ENCODE data around the gene S100Z.

Gene S100Z

DNA sequence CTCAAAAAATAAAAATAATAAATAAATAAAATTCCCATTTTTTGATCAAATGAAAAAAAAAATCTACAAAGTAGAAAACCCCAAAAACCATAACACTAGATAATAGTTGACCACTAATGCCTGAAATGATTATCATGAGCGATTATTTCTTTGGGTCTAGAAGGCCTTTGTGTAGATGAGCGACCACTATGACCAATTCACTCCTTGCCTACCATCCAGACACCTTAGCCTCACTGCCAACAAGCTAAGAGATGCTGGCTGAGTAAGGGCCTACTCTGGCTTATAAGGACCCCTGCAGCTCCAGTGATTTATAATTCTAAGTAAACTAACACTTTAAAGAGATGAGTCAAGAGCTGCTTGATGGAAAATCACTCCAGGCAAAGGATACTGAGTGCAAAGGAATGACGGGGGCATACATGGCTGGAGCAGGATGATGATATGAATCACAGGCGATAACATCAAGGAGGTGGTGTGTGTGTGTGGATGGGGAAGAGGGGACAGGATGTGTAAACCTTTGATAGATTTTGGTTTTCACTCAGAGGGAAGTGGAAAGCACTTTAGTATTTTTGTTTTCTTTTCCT, 35.7 kb upstream of the S100Z start (continued):
- no peak for TF ChIP-seq ZNF426 (tag by site-specific recombination; IDR thresholded peaks at IDR 0.05)
- TF ChIP-seq, protein P1, sequence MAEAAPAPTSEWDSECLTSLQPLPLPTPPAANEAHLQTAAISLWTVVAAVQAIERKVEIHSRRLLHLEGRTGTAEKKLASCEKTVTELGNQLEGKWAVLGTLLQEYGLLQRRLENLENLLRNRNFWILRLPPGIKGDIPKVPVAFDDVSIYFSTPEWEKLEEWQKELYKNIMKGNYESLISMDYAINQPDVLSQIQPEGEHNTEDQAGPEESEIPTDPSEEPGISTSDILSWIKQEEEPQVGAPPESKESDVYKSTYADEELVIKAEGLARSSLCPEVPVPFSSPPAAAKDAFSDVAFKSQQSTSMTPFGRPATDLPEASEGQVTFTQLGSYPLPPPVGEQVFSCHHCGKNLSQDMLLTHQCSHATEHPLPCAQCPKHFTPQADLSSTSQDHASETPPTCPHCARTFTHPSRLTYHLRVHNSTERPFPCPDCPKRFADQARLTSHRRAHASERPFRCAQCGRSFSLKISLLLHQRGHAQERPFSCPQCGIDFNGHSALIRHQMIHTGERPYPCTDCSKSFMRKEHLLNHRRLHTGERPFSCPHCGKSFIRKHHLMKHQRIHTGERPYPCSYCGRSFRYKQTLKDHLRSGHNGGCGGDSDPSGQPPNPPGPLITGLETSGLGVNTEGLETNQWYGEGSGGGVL (tag by site-specific recombination; IDR thresholded peaks at IDR 0.05), result peak; percentile 76
- no peak for TF ChIP-seq EGR2 (tag by site-specific recombination; IDR thresholded peaks at IDR 0.05; ENCODE audit: low read depth)
- TF ChIP-seq, protein P2, sequence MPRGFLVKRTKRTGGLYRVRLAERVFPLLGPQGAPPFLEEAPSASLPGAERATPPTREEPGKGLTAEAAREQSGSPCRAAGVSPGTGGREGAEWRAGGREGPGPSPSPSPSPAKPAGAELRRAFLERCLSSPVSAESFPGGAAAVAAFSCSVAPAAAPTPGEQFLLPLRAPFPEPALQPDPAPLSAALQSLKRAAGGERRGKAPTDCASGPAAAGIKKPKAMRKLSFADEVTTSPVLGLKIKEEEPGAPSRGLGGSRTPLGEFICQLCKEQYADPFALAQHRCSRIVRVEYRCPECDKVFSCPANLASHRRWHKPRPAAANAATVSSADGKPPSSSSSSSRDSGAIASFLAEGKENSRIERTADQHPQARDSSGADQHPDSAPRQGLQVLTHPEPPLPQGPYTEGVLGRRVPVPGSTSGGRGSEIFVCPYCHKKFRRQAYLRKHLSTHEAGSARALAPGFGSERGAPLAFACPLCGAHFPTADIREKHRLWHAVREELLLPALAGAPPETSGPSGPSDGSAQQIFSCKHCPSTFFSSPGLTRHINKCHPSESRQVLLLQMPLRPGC (tag by site-specific recombination; IDR thresholded peaks at IDR 0.05), result peak; percentile 99
- TF ChIP-seq ZNF843 (tag by site-specific recombination; IDR thresholded peaks at IDR 0.05), result peak; percentile 75
- peak; percentile 96 for TF ChIP-seq SP7 (tag by site-specific recombination; IDR thresholded peaks at IDR 0.05)
- no peak for TF ChIP-seq ZNF239 (tag by site-specific recombination; IDR thresholded peaks at IDR 0.05)
- TF ChIP-seq ZNF248 (tag by site-specific recombination; IDR thresholded peaks at IDR 0.05), result no peak
- 0 out of 2 replicates have a peak, but pooled peaks have one; percentile 43 for TF ChIP-seq HOXD13 (CRISPR knock-in tag; IDR thresholded peaks at IDR 0.05; ENCODE audit: borderline replicate concordance)
- TF ChIP-seq KLF7 (tag by site-specific recombination; IDR thresholded peaks at IDR 0.05; ENCODE audit: borderline replicate concordance), result no peak
- no peak for TF ChIP-seq ZNF747 (tag by site-specific recombination; IDR thresholded peaks at IDR 0.05)
- no peak for TF ChIP-seq ZNF777 (tag by site-specific recombination; IDR thresholded peaks at IDR 0.05; ENCODE audit: borderline replicate concordance)
- TF ChIP-seq, protein P3, sequence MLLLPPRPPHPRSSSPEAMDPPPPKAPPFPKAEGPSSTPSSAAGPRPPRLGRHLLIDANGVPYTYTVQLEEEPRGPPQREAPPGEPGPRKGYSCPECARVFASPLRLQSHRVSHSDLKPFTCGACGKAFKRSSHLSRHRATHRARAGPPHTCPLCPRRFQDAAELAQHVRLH (tag by site-specific recombination; IDR thresholded peaks at IDR 0.05), result no peak
- no peak for TF ChIP-seq ZNF354C (tag by site-specific recombination; IDR thresholded peaks at IDR 0.05; ENCODE audit: borderline replicate concordance, low read depth)
- TF ChIP-seq, protein P4, sequence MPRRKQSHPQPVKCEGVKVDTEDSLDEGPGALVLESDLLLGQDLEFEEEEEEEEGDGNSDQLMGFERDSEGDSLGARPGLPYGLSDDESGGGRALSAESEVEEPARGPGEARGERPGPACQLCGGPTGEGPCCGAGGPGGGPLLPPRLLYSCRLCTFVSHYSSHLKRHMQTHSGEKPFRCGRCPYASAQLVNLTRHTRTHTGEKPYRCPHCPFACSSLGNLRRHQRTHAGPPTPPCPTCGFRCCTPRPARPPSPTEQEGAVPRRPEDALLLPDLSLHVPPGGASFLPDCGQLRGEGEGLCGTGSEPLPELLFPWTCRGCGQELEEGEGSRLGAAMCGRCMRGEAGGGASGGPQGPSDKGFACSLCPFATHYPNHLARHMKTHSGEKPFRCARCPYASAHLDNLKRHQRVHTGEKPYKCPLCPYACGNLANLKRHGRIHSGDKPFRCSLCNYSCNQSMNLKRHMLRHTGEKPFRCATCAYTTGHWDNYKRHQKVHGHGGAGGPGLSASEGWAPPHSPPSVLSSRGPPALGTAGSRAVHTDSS (tag by site-specific recombination; IDR thresholded peaks at IDR 0.05), result no peak
- TF ChIP-seq KLF10 (tag by site-specific recombination; IDR thresholded peaks at IDR 0.05), result no peak
- TF ChIP-seq PRDM1 (tag by site-specific recombination; IDR thresholded peaks at IDR 0.05), result peak; percentile 22; the same call in 1 of the 2 replicates
- TF ChIP-seq SP3 (tag by site-specific recombination; IDR thresholded peaks at IDR 0.05), result no peak
- peak; percentile 39; the same call in 1 of the 2 replicates for TF ChIP-seq GLI2 (tag by site-specific recombination; IDR thresholded peaks at IDR 0.05; ENCODE audit: borderline replicate concordance, low read depth)
- TF ChIP-seq, protein P5, sequence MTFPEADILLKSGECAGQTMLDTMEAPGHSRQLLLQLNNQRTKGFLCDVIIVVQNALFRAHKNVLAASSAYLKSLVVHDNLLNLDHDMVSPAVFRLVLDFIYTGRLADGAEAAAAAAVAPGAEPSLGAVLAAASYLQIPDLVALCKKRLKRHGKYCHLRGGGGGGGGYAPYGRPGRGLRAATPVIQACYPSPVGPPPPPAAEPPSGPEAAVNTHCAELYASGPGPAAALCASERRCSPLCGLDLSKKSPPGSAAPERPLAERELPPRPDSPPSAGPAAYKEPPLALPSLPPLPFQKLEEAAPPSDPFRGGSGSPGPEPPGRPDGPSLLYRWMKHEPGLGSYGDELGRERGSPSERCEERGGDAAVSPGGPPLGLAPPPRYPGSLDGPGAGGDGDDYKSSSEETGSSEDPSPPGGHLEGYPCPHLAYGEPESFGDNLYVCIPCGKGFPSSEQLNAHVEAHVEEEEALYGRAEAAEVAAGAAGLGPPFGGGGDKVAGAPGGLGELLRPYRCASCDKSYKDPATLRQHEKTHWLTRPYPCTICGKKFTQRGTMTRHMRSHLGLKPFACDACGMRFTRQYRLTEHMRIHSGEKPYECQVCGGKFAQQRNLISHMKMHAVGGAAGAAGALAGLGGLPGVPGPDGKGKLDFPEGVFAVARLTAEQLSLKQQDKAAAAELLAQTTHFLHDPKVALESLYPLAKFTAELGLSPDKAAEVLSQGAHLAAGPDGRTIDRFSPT (tag by site-specific recombination; IDR thresholded peaks at IDR 0.05), result peak; percentile 89
- TF ChIP-seq, protein P6, sequence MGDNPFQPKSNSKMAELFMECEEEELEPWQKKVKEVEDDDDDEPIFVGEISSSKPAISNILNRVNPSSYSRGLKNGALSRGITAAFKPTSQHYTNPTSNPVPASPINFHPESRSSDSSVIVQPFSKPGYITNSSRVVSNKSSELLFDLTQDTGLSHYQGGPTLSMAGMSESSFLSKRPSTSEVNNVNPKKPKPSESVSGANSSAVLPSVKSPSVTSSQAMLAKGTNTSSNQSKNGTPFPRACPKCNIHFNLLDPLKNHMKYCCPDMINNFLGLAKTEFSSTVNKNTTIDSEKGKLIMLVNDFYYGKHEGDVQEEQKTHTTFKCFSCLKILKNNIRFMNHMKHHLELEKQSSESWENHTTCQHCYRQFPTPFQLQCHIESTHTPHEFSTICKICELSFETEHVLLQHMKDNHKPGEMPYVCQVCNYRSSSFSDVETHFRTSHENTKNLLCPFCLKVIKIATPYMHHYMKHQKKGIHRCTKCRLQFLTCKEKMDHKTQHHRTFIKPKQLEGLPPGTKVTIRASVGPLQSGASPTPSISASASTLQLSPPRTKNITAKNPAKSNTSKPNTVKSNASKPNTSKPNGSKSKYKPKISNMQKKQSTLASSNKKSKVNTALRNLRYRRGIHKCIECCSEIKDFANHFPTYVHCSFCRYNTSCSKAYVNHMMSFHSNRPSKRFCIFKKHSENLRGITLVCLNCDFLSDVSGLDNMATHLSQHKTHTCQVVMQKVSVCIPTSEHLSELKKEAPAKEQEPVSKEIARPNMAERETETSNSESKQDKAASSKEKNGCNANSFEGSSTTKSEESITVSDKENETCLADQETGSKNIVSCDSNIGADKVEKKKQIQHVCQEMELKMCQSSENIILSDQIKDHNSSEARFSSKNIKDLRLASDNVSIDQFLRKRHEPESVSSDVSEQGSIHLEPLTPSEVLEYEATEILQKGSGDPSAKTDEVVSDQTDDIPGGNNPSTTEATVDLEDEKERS (tag by site-specific recombination; IDR thresholded peaks at IDR 0.05), result no peak
- TF ChIP-seq ZNF169 (tag by site-specific recombination; IDR thresholded peaks at IDR 0.05), result no peak
- peak; percentile 70 for TF ChIP-seq ZEB2 (tag by site-specific recombination; IDR thresholded peaks at IDR 0.05)
- TF ChIP-seq, protein P7, sequence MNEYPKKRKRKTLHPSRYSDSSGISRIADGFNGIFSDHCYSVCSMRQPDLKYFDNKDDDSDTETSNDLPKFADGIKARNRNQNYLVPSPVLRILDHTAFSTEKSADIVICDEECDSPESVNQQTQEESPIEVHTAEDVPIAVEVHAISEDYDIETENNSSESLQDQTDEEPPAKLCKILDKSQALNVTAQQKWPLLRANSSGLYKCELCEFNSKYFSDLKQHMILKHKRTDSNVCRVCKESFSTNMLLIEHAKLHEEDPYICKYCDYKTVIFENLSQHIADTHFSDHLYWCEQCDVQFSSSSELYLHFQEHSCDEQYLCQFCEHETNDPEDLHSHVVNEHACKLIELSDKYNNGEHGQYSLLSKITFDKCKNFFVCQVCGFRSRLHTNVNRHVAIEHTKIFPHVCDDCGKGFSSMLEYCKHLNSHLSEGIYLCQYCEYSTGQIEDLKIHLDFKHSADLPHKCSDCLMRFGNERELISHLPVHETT (tag by site-specific recombination; IDR thresholded peaks at IDR 0.05), result peak; percentile 85
- peak; percentile 73 for TF ChIP-seq GLIS1 (tag by site-specific recombination; IDR thresholded peaks at IDR 0.05)
- no peak for TF ChIP-seq ZNF701 (tag by site-specific recombination; IDR thresholded peaks at IDR 0.05)
